ENCODE measurements around the gene SOX10. TPM values are rescaled to one million over a fixed set of nuclear protein-coding genes. Genes with fewer than 3 reads are reported as not detected.

The SOX10 gene
- total RNA-seq, 1 experiment from 2014 or later, result not detected

GRCh38 chr22:37994049-37994448 lies 9.7 kb upstream of the SOX10 start:
- no TSS peak for BruUV-seq (replicated peaks)
- no peak for DNase-seq (ENCODE audit: low read depth, low spot score)
- no peaks in the 10 kb centered on the region for H3K27me3 ChIP-seq (ENCODE audit: control insufficient read depth, insufficient read depth, low read length)
- no peak for ATAC-seq
- no peak overlapping the region for H3K27ac ChIP-seq (ENCODE audit: low read length)
- H3K4me3 ChIP-seq (ENCODE audit: low read depth in 2 of 2, low read length in 2 of 2), result no peak overlapping the region
- no peaks in the 10 kb centered on the region for H3K4me1 ChIP-seq (ENCODE audit: control insufficient read depth, insufficient read depth, low read length)
- intact Hi-C loops (cut with micrococcal nuclease; ENCODE audit: unreplicated experiment) (no loop called here), in situ Hi-C loops (cut with HindIII; ENCODE audit: low pct_unique_long_range_greater_than_20kb, low sequenced_read_pairs) (no loop called here)
- ChIA-PET CTCF (no interaction called here), POLR2A (no interaction called here)
- no peaks in the 10 kb centered on the region for H3K36me3 ChIP-seq (ENCODE audit: control insufficient read depth, insufficient read depth, low read length)
- H3K9me3 ChIP-seq (ENCODE audit: control insufficient read depth, insufficient read depth, low read depth, low read length), result no peaks in the 10 kb centered on the region
- TF ChIP-seq POLR2AphosphoS5 (IDR thresholded peaks at IDR 0.05; ENCODE audit: low read depth, low read length) (no peak), CTCF (IDR thresholded peaks at IDR 0.05) (no peak), TCF7L2 (IDR thresholded peaks at IDR 0.05; ENCODE audit: low read depth, low read length) (no peak), SIN3A (IDR thresholded peaks at IDR 0.05; ENCODE audit: borderline replicate concordance, insufficient read depth, low read depth, low read length) (no peak)
- TF ChIP-seq, protein P1, sequence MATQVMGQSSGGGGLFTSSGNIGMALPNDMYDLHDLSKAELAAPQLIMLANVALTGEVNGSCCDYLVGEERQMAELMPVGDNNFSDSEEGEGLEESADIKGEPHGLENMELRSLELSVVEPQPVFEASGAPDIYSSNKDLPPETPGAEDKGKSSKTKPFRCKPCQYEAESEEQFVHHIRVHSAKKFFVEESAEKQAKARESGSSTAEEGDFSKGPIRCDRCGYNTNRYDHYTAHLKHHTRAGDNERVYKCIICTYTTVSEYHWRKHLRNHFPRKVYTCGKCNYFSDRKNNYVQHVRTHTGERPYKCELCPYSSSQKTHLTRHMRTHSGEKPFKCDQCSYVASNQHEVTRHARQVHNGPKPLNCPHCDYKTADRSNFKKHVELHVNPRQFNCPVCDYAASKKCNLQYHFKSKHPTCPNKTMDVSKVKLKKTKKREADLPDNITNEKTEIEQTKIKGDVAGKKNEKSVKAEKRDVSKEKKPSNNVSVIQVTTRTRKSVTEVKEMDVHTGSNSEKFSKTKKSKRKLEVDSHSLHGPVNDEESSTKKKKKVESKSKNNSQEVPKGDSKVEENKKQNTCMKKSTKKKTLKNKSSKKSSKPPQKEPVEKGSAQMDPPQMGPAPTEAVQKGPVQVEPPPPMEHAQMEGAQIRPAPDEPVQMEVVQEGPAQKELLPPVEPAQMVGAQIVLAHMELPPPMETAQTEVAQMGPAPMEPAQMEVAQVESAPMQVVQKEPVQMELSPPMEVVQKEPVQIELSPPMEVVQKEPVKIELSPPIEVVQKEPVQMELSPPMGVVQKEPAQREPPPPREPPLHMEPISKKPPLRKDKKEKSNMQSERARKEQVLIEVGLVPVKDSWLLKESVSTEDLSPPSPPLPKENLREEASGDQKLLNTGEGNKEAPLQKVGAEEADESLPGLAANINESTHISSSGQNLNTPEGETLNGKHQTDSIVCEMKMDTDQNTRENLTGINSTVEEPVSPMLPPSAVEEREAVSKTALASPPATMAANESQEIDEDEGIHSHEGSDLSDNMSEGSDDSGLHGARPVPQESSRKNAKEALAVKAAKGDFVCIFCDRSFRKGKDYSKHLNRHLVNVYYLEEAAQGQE (IDR thresholded peaks at IDR 0.05; ENCODE audit: insufficient read depth in 1 of 2, low read depth in 2 of 2, low read length in 1 of 2), result no peak

GRCh38 chr22:37991731-37992442 lies 7.5 kb upstream of the SOX10 start:
- no peaks in the 10 kb centered on the region for H3K9me3 ChIP-seq (ENCODE audit: control insufficient read depth, insufficient read depth, low read depth, low read length)
- DNase-seq (ENCODE audit: low read depth, low spot score) (no peak), ATAC-seq (no peak)
- ChIA-PET CTCF (no interaction called here), POLR2A (no interaction called here)
- no peak overlapping the region for H3K4me3 ChIP-seq (ENCODE audit: low read depth in 2 of 2, low read length in 2 of 2)
- TF ChIP-seq SIN3A (IDR thresholded peaks at IDR 0.05; ENCODE audit: borderline replicate concordance, insufficient read depth, low read depth, low read length), result no peak
- TF ChIP-seq TCF7L2 (IDR thresholded peaks at IDR 0.05; ENCODE audit: low read depth, low read length), result no peak
- TF ChIP-seq, protein P1 (IDR thresholded peaks at IDR 0.05; ENCODE audit: insufficient read depth in 1 of 2, low read depth in 2 of 2, low read length in 1 of 2), result no peak
- TF ChIP-seq POLR2AphosphoS5 (IDR thresholded peaks at IDR 0.05; ENCODE audit: low read depth, low read length), result no peak
- no peak for TF ChIP-seq CTCF (IDR thresholded peaks at IDR 0.05)
- H3K27ac ChIP-seq (ENCODE audit: low read length), result no peak overlapping the region
- H3K27me3 ChIP-seq (ENCODE audit: control insufficient read depth, insufficient read depth, low read length), result no peaks in the 10 kb centered on the region
- in situ Hi-C loops (cut with HindIII; ENCODE audit: low pct_unique_long_range_greater_than_20kb, low sequenced_read_pairs), result no loop called here
- intact Hi-C loops (cut with micrococcal nuclease; ENCODE audit: unreplicated experiment), result no loop called here
- H3K4me1 ChIP-seq (ENCODE audit: control insufficient read depth, insufficient read depth, low read length), result no peaks in the 10 kb centered on the region
- BruUV-seq (replicated peaks), result no TSS peak
- no peaks in the 10 kb centered on the region for H3K36me3 ChIP-seq (ENCODE audit: control insufficient read depth, insufficient read depth, low read length)

All from Panc1 (cell line).